Stimulated activated memory B cell treated with anti-CD40 and anti-IgM and Interleukin-4, amounts not matched to agents 10 μg/mL and 1 μg/mL and 100 μg/mL, for 72 hours (primary cell): ENCODE results near the gene FAM240A.
"Not testable (repeated sequence)": the region's sequence is repeated elsewhere in the genome, so short reads cannot be mapped to it uniquely, and the experiment has no call there.

ENCODE experiments used
- ATAC-seq: fragments of 150-1000 bp; cut with Tn5 transposase; 2 replicates; pipeline ENCODE4 v1.10.0; 2021
- H3K27ac Mint-ChIP-seq: one replicate; pipeline ENCODE4 v1.8.0; 2022; ENCODE audit warnings: mild to moderate bottlenecking, mixed read lengths
- H3K27me3 Mint-ChIP-seq: one replicate; pipeline ENCODE4 v1.8.0; 2022; ENCODE audit warnings: mixed read lengths
- H3K36me3 Mint-ChIP-seq: one replicate; pipeline ENCODE4 v1.8.0; 2022; ENCODE audit warnings: mixed read lengths
- H3K4me1 Mint-ChIP-seq: one replicate; pipeline ENCODE4 v1.8.0; 2022; ENCODE audit warnings: mixed read lengths
- H3K4me3 Mint-ChIP-seq: one replicate; pipeline ENCODE4 v1.8.0; 2022; ENCODE audit warnings: mild to moderate bottlenecking, moderate library complexity, mixed read lengths
- H3K9me3 Mint-ChIP-seq: one replicate; pipeline ENCODE4 v1.8.0; 2022; ENCODE audit warnings: mixed read lengths

The FAM240A gene

DNA sequence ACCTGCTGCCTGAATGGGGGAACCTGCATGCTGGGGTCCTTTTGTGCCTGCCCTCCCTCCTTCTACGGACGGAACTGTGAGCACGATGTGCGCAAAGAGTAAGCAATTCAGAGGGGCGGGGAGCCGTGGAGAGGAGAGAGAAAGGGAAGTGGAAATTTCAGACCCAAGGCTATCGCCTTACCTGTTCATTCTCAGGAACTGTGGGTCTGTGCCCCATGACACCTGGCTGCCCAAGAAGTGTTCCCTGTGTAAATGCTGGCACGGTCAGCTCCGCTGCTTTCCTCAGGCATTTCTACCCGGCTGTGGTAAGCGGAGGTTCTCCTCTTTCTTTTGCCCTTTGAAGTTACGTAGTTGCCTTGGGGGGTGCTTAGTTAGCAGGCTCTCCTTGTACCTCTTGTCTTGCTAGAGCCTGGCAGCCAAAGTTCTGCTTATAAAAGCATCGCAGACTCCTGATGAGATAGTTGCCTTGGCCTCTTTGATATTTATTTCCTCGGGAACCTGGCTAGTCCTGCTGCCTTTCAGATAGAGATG, 32.5 kb upstream of the FAM240A start:
- Mint-ChIP-seq H3K9me3 (no peaks in the 10 kb centered on the region), H3K27ac (no peak overlapping the region), H3K4me3 (no peak overlapping the region), H3K36me3 (no peaks in the 10 kb centered on the region), H3K4me1 (peaks cover 5% of the 10 kb centered on the region), H3K27me3 (peaks cover 48% of the 10 kb centered on the region)
- ATAC-seq: no peak

GRCh38 chr3:46580675-46581074, 31.6 kb upstream of the FAM240A start:
- no peak for ATAC-seq
- Mint-ChIP-seq H3K27ac (no peak overlapping the region), H3K36me3 (no peaks in the 10 kb centered on the region), H3K9me3 (no peaks in the 10 kb centered on the region), H3K27me3 (peaks cover 45% of the 10 kb centered on the region), H3K4me3 (no peak overlapping the region), H3K4me1 (peaks cover 5% of the 10 kb centered on the region)

- no peaks in the 10 kb centered on the region for H3K9me3 Mint-ChIP-seq
Observed at GRCh38 chr3:46584598-46585467, 27.5 kb upstream of the FAM240A start.

GRCh38 chr3:46585799-46586693, 26.3 kb upstream of the FAM240A start:
- H3K27ac Mint-ChIP-seq: no peak overlapping the region
- H3K4me1 Mint-ChIP-seq: peaks cover 5% of the 10 kb centered on the region
- no peaks in the 10 kb centered on the region for H3K36me3 Mint-ChIP-seq
- H3K4me3 Mint-ChIP-seq: no peak overlapping the region
- no peaks in the 10 kb centered on the region for H3K9me3 Mint-ChIP-seq
- ATAC-seq: no peak
- H3K27me3 Mint-ChIP-seq: peaks cover 49% of the 10 kb centered on the region

More at GRCh38 chr3:46584598-46585467, 27.5 kb upstream of the FAM240A start:
- no peak for ATAC-seq
- Mint-ChIP-seq H3K4me3 (no peak overlapping the region), H3K36me3 (no peaks in the 10 kb centered on the region), H3K27me3 (peaks cover 50% of the 10 kb centered on the region), H3K4me1 (peaks cover 5% of the 10 kb centered on the region), H3K27ac (no peak overlapping the region)

DNA sequence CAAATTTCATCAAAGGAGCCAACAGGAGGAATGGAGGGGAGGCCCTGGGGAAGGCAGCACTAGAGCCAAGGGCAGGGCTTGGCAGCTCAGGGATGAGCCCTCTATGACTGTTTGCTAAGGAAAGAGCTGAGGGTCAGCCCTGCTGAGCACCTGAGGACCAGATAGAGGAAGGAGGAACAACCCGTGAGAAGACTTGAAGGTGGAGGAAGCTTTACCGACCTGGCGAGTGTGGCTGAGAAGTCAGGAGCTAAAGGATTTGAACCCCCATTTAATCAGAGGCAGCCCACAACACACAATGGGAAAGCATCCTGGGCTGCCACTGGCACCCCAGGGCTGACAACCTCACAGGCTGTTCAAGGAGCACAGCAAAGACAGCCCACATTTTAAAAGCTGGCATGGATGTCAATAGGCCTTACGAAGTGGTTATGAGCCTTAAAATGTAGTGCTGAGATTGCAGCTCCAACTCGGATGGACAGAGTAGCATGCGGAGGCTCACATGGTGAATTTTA, 25.5 kb upstream of the FAM240A start:
- H3K27ac Mint-ChIP-seq: no peak overlapping the region

DNA sequence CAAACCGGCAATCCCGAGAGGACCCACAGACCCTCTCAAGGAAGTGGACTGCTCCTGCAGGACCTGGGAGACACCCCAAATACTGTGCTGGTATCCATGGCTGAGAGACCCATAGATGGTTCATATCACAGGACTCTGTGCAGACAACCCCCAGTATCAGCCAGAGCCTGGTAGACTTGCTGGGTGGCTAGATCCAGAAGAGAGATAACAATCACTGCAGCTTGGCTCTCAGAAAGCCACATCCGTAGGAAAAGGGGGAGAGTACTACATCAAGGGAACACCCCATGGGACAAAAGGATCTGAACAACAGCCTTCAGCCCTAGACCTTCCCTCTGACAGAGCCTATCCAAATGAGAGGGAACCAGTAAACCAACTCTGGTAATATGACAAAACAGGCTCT, 25.1 kb upstream of the FAM240A start:
- H3K27ac Mint-ChIP-seq, H3K4me1 Mint-ChIP-seq, H3K9me3 Mint-ChIP-seq, ATAC-seq, H3K36me3 Mint-ChIP-seq, H3K4me3 Mint-ChIP-seq: not testable (repeated sequence)
- peaks cover 38% of the 10 kb centered on the region for H3K27me3 Mint-ChIP-seq

More for the DNA sequence above, 25.5 kb upstream of the FAM240A start:
- ATAC-seq: no peak
- Mint-ChIP-seq H3K4me3 (no peak overlapping the region), H3K4me1 (peaks cover 2% of the 10 kb centered on the region), H3K36me3 (no peaks in the 10 kb centered on the region), H3K27me3 (peaks cover 42% of the 10 kb centered on the region), H3K9me3 (peaks cover 3% of the 10 kb centered on the region)

DNA sequence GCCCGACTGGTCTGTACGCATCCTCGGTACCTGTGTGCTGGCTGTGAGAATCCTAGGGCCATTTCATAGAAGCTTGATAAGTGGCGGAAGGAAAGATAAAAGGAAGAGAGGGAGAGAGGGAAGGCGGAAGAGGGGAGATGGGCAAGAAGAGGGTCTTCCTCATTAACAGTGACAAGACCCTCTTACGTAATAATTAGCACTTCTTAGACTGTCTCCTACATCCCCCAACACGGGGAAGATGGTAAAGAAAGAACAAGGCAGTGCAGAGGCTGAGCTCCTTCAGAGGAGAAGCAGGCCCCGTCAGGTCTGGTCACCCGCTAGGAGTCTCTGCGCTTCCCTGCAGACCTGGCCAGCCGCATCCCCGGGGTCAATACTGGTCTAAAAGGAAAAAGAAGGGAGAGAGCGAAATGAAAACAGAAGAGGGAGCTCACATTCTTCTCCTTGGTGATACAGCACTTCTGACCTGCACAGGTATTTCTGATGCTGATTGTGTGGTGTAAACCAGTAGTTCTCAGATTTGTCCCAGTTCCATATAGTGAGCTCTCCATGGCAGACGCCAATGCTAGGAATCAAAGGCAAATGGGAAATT, 19.0 kb upstream of the FAM240A start:
- no peak overlapping the region for H3K4me3 Mint-ChIP-seq
- H3K36me3 Mint-ChIP-seq: no peaks in the 10 kb centered on the region
- no peak for ATAC-seq
- H3K27ac Mint-ChIP-seq: no peak overlapping the region
- H3K27me3 Mint-ChIP-seq: peaks cover 4% of the 10 kb centered on the region
- no peaks in the 10 kb centered on the region for H3K4me1 Mint-ChIP-seq
- H3K9me3 Mint-ChIP-seq: peaks cover 4% of the 10 kb centered on the region

GRCh38 chr3:46593979-46594378, 18.3 kb upstream of the FAM240A start:
- no peaks in the 10 kb centered on the region for H3K36me3 Mint-ChIP-seq
- no peaks in the 10 kb centered on the region for H3K27me3 Mint-ChIP-seq
- no peak overlapping the region for H3K4me3 Mint-ChIP-seq
- no peaks in the 10 kb centered on the region for H3K4me1 Mint-ChIP-seq
- no peak overlapping the region for H3K27ac Mint-ChIP-seq
- ATAC-seq: no peak
- peaks cover 4% of the 10 kb centered on the region for H3K9me3 Mint-ChIP-seq

GRCh38 chr3:46594723-46595122, 17.6 kb upstream of the FAM240A start:
- no peaks in the 10 kb centered on the region for H3K4me1 Mint-ChIP-seq
- H3K27me3 Mint-ChIP-seq: no peaks in the 10 kb centered on the region
- no peak for ATAC-seq
- H3K4me3 Mint-ChIP-seq: no peak overlapping the region
- H3K27ac Mint-ChIP-seq: no peak overlapping the region
- no peaks in the 10 kb centered on the region for H3K36me3 Mint-ChIP-seq
- H3K9me3 Mint-ChIP-seq: peaks cover 4% of the 10 kb centered on the region

DNA sequence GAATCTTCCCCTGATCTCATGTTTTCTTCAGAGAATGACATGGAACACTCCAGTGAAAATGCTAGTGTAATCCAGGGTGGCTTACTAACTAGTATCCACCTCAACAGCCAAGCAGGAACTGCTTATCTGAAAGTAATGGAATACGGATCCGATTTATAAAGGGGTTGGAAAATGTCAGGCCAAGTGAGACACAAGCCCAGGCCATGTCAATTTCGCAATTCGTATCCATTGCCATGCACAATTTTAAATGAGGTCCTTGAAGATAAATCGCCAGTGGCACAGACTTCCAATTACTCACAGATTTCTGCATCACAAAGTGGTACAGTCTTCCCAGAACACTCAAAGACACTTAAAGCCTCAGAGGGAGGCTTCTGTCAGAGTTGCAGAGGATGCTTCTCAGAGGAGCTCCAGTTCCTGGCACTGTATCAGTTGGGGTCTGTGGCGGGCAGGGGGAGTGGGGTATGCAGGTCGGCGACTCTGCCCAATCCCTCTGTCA, 16.5 kb upstream of the FAM240A start:
- Mint-ChIP-seq H3K27me3 (no peaks in the 10 kb centered on the region), H3K36me3 (no peaks in the 10 kb centered on the region), H3K27ac (no peak overlapping the region), H3K4me1 (no peaks in the 10 kb centered on the region), H3K4me3 (no peak overlapping the region), H3K9me3 (peaks cover 4% of the 10 kb centered on the region)
- no peak for ATAC-seq

GRCh38 chr3:46599590-46599989, 12.7 kb upstream of the FAM240A start:
- no peaks in the 10 kb centered on the region for H3K4me1 Mint-ChIP-seq
- H3K9me3 Mint-ChIP-seq: no peaks in the 10 kb centered on the region
- ATAC-seq: no peak
- H3K36me3 Mint-ChIP-seq: no peaks in the 10 kb centered on the region
- no peak overlapping the region for H3K27ac Mint-ChIP-seq
- H3K4me3 Mint-ChIP-seq: no peak overlapping the region
- H3K27me3 Mint-ChIP-seq: no peaks in the 10 kb centered on the region

DNA sequence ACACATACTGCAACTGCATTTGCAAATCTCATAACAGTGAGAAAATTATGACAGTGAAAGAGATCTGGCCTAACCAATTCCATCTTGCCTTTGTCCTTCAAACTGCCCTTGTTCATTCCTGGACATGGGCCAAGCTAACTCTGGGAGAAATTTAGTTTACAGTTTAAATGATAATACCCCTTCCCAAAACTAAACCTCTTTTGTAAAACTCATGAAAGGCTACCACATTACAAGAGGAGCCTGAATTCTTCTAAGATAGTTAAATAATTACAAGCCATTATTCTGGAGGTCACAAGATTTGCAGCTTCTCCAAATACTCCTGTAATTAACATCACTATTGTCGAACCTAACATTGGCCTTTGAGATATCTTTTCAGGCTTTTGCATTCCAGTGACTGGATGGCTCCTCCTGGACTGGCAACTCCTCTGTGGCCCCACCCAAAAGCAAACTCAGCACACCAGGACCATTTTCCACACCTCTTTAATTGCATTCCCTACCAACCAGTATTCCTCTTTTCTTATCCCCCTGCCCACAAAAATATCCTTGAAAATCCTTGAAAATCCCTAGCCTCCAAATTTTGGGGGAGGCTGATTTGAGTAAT, 8.8 kb upstream of the FAM240A start:
- no peaks in the 10 kb centered on the region for H3K9me3 Mint-ChIP-seq
- no peak overlapping the region for H3K27ac Mint-ChIP-seq
- H3K4me3 Mint-ChIP-seq: no peak overlapping the region
- H3K36me3 Mint-ChIP-seq: no peaks in the 10 kb centered on the region
- no peaks in the 10 kb centered on the region for H3K4me1 Mint-ChIP-seq
- H3K27me3 Mint-ChIP-seq: peaks cover 9% of the 10 kb centered on the region
- ATAC-seq: no peak

DNA sequence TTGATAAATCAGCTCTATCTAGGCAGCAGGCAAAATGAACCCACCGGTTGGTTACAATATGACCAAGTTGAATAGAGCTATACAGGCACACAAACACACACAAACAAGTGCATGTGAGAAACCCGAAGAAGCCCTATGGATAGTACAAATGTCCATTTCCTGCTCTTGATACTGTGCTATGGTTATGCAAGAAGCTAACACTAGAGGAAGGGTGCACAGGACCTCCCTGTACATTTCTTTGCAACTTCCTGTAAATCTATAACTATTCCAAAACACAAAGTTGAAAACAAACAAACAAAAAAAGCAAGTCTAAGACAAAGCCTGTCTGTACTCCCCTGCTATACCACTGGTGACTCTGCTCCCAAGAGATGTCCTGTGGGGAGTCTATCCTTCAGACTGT, 8.2 kb upstream of the FAM240A start:
- peaks cover 9% of the 10 kb centered on the region for H3K27me3 Mint-ChIP-seq
- no peaks in the 10 kb centered on the region for H3K36me3 Mint-ChIP-seq
- no peaks in the 10 kb centered on the region for H3K9me3 Mint-ChIP-seq
- H3K4me3 Mint-ChIP-seq: no peak overlapping the region
- no peak for ATAC-seq
- H3K4me1 Mint-ChIP-seq: no peaks in the 10 kb centered on the region
- H3K27ac Mint-ChIP-seq: no peak overlapping the region

DNA sequence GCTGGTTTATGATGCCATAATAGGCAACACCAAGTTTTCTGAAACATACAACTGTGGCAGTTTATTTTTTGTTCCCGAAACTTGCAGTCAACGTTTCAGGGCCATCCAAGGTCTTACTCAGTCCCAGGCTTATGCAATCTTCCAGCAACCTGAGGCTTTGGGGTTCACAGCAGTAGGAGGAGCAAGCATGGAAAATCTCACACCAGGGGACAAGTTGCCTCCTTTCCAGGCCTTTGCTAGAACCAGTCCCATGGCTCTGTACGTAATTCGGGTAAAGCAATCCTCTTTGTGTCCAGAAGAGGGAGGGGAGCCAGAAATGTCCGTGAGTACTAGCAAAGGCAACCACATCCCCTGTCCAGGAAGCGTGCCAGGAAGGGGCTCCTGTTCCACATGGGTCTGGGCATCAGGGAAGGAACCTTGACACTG, 4.7 kb upstream of the FAM240A start:
- no peak for ATAC-seq
- Mint-ChIP-seq H3K4me1 (no peaks in the 10 kb centered on the region), H3K9me3 (no peaks in the 10 kb centered on the region), H3K27ac (no peak overlapping the region), H3K27me3 (peaks cover 19% of the 10 kb centered on the region), H3K36me3 (no peaks in the 10 kb centered on the region), H3K4me3 (no peak overlapping the region)
